Measurements from ENCODE around the gene KLHL13.

DNA sequence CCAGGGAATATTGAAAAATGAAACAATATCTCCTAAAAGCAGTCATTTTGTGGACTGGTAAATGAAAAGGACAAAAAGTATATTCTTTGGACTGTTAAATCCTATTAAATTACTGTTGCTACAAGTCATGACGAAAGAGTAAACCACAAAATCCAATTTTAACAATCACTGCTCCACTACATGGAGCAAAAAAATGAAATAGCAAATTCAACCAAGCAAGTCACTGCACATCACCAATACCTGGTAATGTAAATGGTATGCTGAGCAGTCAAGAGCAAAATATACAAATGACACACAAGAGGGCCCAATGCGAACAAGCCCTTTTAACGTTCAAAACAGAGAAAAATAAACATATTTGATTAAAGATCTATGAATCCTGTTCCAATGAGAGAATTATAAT, 126.2 kb downstream of the KLHL13 start:
- TF ChIP-seq, protein P1, sequence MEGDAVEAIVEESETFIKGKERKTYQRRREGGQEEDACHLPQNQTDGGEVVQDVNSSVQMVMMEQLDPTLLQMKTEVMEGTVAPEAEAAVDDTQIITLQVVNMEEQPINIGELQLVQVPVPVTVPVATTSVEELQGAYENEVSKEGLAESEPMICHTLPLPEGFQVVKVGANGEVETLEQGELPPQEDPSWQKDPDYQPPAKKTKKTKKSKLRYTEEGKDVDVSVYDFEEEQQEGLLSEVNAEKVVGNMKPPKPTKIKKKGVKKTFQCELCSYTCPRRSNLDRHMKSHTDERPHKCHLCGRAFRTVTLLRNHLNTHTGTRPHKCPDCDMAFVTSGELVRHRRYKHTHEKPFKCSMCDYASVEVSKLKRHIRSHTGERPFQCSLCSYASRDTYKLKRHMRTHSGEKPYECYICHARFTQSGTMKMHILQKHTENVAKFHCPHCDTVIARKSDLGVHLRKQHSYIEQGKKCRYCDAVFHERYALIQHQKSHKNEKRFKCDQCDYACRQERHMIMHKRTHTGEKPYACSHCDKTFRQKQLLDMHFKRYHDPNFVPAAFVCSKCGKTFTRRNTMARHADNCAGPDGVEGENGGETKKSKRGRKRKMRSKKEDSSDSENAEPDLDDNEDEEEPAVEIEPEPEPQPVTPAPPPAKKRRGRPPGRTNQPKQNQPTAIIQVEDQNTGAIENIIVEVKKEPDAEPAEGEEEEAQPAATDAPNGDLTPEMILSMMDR (IDR thresholded peaks at IDR 0.05; ENCODE audit: control extremely low read depth in 1 of 3, insufficient read depth in 1 of 3, low read depth in 1 of 3, low read length in 3 of 3) = no peak
- TF ChIP-seq POLR2A (IDR thresholded peaks at IDR 0.05; ENCODE audit: control extremely low read depth in 1 of 2, low read depth in 2 of 2, low read length in 2 of 2) = no peak
- no peak for TF ChIP-seq YY1 (IDR thresholded peaks at IDR 0.05; ENCODE audit: low read depth, low read length)
- no peak for TF ChIP-seq EZH2 (IDR thresholded peaks at IDR 0.05; ENCODE audit: low read depth, low read length, severe bottlenecking)
- TF ChIP-seq ZNF274 (IDR thresholded peaks at IDR 0.05; ENCODE audit: borderline replicate concordance, extremely low read depth, low read length) = no peak
- no peak for TF ChIP-seq POLR2AphosphoS5 (IDR thresholded peaks at IDR 0.05; ENCODE audit: low read depth, low read length)
- TF ChIP-seq SIN3A (conservative IDR thresholded peaks at IDR 0.05 in 1 of 2, IDR thresholded peaks at IDR 0.05 in 1 of 2; ENCODE audit: low read depth in 1 of 2, low read length in 2 of 2) = no peak
- no peak for TF ChIP-seq TAF7 (optimal IDR thresholded peaks at IDR 0.05; ENCODE audit: borderline replicate concordance, low read depth, low read length)
- TF ChIP-seq RFX5 (IDR thresholded peaks at IDR 0.05; ENCODE audit: borderline replicate concordance, low read depth, low read length) = no peak
- TF ChIP-seq EP300 (IDR thresholded peaks at IDR 0.05; ENCODE audit: borderline replicate concordance in 1 of 2, low read depth in 2 of 2, low read length in 2 of 2) = no peak
- TF ChIP-seq CEBPB (IDR thresholded peaks at IDR 0.05; ENCODE audit: low read depth, low read length) = no peak

Data from H1 (cell line).